ENCODE measurements around the gene FOXP1. TPM values are rescaled to one million over a fixed set of nuclear protein-coding genes. Genes with fewer than 3 reads are reported as not detected.

The FOXP1 gene
- total and polyA plus RNA-seq, 2 of the 8 experiments (the other 6 are each of a cell fraction or from before 2014, with no cell fraction given): 13.9 to 25.4 TPM

DNA sequence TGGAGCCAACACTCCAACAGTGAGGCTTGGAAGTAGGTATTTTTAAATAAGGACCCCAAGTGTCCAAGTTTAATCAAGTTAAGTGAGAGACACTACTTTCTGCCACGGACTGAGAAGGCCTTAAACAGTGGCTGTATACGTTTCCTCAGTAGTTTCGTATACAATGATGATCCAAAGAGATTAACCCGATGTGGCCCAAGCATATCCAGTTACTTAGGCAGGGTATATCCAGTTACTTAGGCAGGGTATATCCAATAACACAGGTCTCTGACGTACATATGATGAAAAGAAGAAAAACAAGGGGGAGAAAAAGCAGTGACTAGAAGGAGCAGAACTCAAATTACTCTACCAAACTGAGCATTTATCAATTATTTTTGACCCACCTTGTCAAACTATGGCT is 591.4 kb downstream of the FOXP1 start:
- Histone ChIP-seq H3K56ac (replicated peaks; ENCODE audit: insufficient read length, low read depth, low read length) (no peak overlapping the region), H3K4me1 (replicated peaks in 1 of 4; ENCODE audit: control insufficient read depth in 3 of 4, insufficient read depth in 4 of 4, low read length in 3 of 4) (no peaks in the 10 kb centered on the region), H3K27me3 (replicated peaks in 1 of 4; ENCODE audit: control insufficient read depth in 3 of 4, extremely low read depth in 1 of 4, insufficient read depth in 3 of 4, low read length in 3 of 4) (no peaks in the 10 kb centered on the region), H4K20me1 (replicated peaks in 1 of 2; ENCODE audit: control insufficient read depth in 1 of 2, insufficient read depth in 2 of 2, low read length in 2 of 2) (no peaks in the 10 kb centered on the region), H2AFZ (ENCODE audit: low read length) (no peak overlapping the region), H2BK12ac (ENCODE audit: low read depth, low read length) (no peak overlapping the region), H3K4me2 (ENCODE audit: insufficient read depth in 1 of 2, low read depth in 2 of 2, low read length in 2 of 2) (no peak overlapping the region), H3K14ac (ENCODE audit: insufficient read length) (no peak overlapping the region), H3K27ac (ENCODE audit: low read depth, low read length) (no peak overlapping the region), H2BK20ac (ENCODE audit: low read length) (no peak overlapping the region), H2BK5ac (ENCODE audit: low read depth, low read length) (no peak overlapping the region), H3K4ac (replicated peaks; ENCODE audit: insufficient read length, low read depth, low read length) (no peak overlapping the region), H3K23ac (ENCODE audit: insufficient read length) (no peak overlapping the region), H4K5ac (ENCODE audit: insufficient read length, low read depth, low read length) (no peak overlapping the region), H3K9me3 (ENCODE audit: insufficient read depth in 2 of 2, low read depth in 1 of 2, low read length in 1 of 2) (no peaks in the 10 kb centered on the region), H2BK120ac (replicated peaks; ENCODE audit: low read depth, low read length) (no peak overlapping the region), H3K79me1 (ENCODE audit: low read depth, low read length) (no peaks in the 10 kb centered on the region), H3K79me2 (ENCODE audit: control insufficient read depth in 1 of 2, insufficient read depth in 2 of 2, low read length in 2 of 2) (no peaks in the 10 kb centered on the region), H3K9ac (replicated peaks in 1 of 4; ENCODE audit: extremely low read depth in 1 of 4, low read depth in 3 of 4, low read length in 3 of 4) (no peak overlapping the region), H2BK15ac (ENCODE audit: low read length) (no peak overlapping the region), H4K8ac (ENCODE audit: extremely low read depth, insufficient read depth, low read length) (no peak overlapping the region), H3K18ac (ENCODE audit: extremely low read depth, low read length) (no peak overlapping the region), H2AK5ac (ENCODE audit: low read depth, low read length) (no peak overlapping the region), H3K23me2 (ENCODE audit: low read depth, low read length) (no peaks in the 10 kb centered on the region), H3K4me3 (ENCODE audit: extremely low read depth in 1 of 4, insufficient read depth in 2 of 4, low read depth in 3 of 4, low read length in 4 of 4) (no peak overlapping the region), H3K36me3 (ENCODE audit: control insufficient read depth in 2 of 4, insufficient read depth in 4 of 4, low read length in 3 of 4) (peaks cover 0 to 6% (median 2%) of the 10 kb centered on the region in 4 experiments; a peak in 4 of 8 replicates), H4K91ac (replicated peaks; ENCODE audit: insufficient read length, low read length) (no peak overlapping the region)
- no peak for DNase-seq (ENCODE audit: low read depth in 1 of 2, low spot score in 2 of 2)
- ChIA-PET POLR2A (ENCODE audit: partially characterized antibody) (no interaction called here), CTCF (ENCODE audit: partially characterized antibody) (no interaction called here)
- FAIRE-seq: no peak
- WGBS, 2 experiments (ENCODE audit: extremely low coverage in 1 of 2, insufficient coverage in 1 of 2, insufficient read length in 1 of 2, insufficient replicate concordance in 2 of 2, low coverage in 1 of 2, low lambda C conversion rate in 2 of 2, missing lambda C conversion rate in 1 of 2): 84% methylated on average over 5 of the region's 5 CpGs; no CpG with 5 or more reads in 1 of the 2 experiments
- TF ChIP-seq, protein P1, sequence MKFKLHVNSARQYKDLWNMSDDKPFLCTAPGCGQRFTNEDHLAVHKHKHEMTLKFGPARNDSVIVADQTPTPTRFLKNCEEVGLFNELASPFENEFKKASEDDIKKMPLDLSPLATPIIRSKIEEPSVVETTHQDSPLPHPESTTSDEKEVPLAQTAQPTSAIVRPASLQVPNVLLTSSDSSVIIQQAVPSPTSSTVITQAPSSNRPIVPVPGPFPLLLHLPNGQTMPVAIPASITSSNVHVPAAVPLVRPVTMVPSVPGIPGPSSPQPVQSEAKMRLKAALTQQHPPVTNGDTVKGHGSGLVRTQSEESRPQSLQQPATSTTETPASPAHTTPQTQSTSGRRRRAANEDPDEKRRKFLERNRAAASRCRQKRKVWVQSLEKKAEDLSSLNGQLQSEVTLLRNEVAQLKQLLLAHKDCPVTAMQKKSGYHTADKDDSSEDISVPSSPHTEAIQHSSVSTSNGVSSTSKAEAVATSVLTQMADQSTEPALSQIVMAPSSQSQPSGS (IDR thresholded peaks at IDR 0.05; ENCODE audit: low read length): no peak
- TF ChIP-seq TCF12 (IDR thresholded peaks at IDR 0.05; ENCODE audit: low read depth, low read length) (no peak), KDM1A (IDR thresholded peaks at IDR 0.05; ENCODE audit: borderline replicate concordance, low read length) (no peak), MAFK (IDR thresholded peaks at IDR 0.05; ENCODE audit: low read depth, low read length) (no peak), YY1 (IDR thresholded peaks at IDR 0.05; ENCODE audit: low read depth, low read length) (no peak), POLR2AphosphoS5 (IDR thresholded peaks at IDR 0.05; ENCODE audit: low read depth, low read length) (no peak), RFX5 (IDR thresholded peaks at IDR 0.05; ENCODE audit: borderline replicate concordance, low read depth, low read length) (no peak), GTF2F1 (IDR thresholded peaks at IDR 0.05; ENCODE audit: borderline replicate concordance, low read depth, low read length) (no peak), SIN3A (conservative IDR thresholded peaks at IDR 0.05 in 1 of 2, IDR thresholded peaks at IDR 0.05 in 1 of 2; ENCODE audit: low read depth in 1 of 2, low read length in 2 of 2) (no peak), EZH2 (IDR thresholded peaks at IDR 0.05; ENCODE audit: low read depth, low read length, severe bottlenecking) (no peak), RNF2 (IDR thresholded peaks at IDR 0.05; ENCODE audit: borderline replicate concordance, low read depth, low read length, missing control alignments, poor library complexity, severe bottlenecking) (no peak), SP2 (IDR thresholded peaks at IDR 0.05; ENCODE audit: low read length) (no peak), CHD1 (IDR thresholded peaks at IDR 0.05; ENCODE audit: low read depth, low read length) (no peak)

All from H1 (cell line).